CD4-positive, alpha-beta T cell treated with Interleukin-6 at 100 ng/mL for 8 hours (primary cell): Measurements from ENCODE around the gene TSPAN2.
"Not testable (repeated sequence)": the region's sequence is repeated elsewhere in the genome, so short reads cannot be mapped to it uniquely, and the experiment has no call there.

Source experiments
- DNase-seq: peaks from one replicate; pipeline ENCODE4 v3.0.0-alpha.2; 2020; ENCODE audit warnings: mixed read lengths, low spot score

TSPAN2 gene

DNA sequence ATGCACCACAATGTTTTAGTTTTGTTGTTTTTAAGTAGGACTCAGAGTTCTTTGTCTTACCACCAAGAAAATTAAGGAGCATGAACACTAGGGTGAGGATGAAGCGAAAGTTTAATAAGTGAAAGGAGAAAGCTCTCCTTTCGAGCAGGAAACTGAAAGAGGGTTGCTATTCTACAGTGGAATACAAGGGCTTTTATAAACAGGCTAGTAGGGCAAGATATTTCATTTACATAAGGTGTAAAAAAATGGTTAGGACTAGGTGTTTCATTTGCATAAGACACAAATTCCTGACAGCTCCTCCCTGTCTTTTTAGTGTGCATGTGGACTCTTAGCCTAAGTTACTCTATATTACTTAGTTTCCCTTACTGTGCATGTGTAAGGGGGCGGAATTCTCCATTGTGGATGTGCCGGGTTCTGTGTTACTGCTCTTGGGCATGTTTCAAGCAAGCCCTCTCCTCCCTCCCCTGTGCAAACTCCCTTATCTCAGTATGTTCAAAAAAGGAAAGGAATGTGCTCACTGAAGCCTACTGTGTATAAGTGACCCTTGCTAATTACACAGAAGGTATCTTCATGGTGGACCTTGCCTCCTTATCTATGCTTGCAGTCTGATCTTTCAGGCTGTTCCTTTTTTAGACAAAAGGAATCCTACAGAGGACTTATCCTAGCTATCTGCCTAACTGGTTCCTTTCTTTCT lies 52.3 kb downstream of the TSPAN2 start:
- no peak for DNase-seq

DNA sequence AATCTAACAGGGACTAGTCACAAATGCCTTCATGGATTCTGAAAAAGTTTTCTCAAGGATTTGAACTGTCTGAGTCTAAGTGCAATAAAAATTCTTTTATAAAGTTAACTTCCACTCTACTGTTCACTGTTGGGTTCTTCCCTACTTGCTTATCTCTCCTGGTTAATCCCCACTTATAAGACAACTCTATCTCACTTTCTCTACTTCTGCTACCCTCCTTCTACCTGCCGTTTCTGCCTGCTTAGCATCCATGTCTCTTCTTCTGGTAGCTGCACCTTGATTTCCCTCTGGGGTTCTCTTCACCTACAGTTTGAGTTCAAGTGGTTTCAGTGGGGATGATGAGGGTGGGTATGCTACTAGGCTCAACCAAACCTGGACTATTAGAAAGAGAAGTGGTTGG lies 53.7 kb downstream of the TSPAN2 start:
- no peak for DNase-seq

DNA sequence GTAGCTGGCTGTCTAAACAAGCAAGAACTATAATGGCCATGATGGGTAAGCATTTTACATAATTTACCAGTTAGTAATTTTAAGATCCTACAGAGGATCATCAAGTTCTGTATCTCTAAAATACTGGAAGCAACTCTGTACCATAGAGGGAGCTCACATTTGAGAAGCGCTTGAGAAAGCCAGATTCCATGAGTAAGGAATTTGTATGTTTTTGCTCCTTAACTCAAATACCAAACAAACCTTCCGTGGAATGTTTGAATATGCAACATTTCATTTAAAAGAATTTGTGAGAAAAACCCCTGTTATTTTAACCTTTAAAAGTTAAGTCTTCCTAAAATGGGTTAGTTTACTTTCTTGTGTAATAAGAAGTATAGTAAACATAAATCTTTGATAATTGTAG lies 57.7 kb downstream of the TSPAN2 start:
- no peak for DNase-seq

DNA sequence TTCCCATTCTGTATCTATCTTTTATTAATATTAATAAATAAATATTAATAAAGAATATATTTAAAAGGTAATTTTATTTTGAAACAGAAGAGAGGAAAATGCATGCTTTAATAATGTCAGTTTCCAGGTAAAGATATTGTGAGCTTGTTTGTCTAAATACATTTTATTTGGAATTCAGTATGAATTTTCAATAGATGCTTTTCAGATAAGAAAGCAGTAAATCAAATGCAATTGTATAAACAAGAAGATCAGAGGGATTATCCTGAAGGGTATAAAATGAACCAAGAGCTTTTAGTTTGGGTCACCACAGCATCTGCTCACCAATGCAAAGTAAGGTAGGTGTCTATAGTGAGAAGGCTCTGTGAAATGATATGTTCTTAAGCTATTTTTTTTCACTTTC lies 59.8 kb downstream of the TSPAN2 start, which contains the start of gene TSHB:
Gene TSHB, plus strand, starts transcription at position 301 of the 400 bp plus-strand sequence. CDS start 3,537 bp downstream, outside the sequence.
- no peak for DNase-seq

DNA sequence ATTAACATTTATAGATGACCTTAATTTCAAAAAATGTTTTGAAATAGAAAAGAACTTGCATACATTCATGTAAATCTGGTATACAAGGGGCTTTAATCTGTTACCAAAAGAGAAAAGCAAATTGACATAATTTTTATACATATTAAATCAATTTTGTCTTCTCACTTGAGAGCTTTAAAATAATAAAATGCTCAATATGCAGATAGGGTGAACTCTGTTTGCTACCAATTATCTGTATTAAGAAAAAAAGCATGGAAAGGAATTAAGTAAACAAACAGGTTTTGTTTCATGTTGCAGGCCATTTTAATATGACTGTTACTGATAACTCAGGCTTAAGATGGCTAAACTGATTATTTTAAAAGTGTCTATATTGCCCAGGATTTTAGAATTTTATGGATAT lies 65.7 kb downstream of the TSPAN2 start:
- no peak for DNase-seq

DNA sequence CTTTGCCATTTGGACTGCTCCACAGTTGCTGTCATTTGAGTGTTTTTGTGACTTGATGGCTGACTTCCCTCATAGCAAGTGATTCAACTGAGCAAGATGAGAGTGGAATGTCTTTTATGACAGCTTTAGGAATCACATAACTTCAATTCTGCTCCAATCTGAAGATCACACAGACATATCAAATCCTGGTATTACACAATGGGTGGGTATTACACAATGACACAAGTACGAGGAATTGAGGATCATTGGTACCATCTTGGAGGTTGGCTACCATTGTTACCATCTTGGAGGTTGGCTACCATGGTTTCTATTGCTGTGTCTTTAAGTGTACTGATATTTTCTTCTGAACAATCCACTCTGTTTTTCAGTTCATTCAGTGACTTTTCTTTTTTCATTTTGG lies 68.2 kb downstream of the TSPAN2 start:
- DNase-seq, result no peak

DNA sequence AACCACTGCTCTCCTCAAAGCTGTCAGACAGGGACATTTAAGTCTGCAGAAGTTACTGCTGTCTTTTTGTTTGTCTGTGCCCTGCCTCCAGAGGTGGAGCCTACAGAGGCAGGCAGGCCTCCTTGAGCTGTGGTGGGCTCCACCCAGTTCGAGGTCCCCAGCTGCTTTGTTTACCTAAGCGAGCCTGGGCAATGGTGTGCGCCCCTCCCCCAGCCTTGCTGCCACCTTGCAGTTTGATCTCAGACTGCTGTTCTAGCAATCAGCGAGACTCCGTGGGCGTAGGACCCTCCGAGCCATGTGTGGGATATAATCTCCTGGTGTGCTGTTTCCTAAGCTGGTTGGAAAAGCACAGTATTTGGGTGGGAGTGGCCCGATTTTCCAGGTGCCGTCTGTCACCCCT lies 69.8 kb downstream of the TSPAN2 start:
- not testable (repeated sequence) for DNase-seq

DNA sequence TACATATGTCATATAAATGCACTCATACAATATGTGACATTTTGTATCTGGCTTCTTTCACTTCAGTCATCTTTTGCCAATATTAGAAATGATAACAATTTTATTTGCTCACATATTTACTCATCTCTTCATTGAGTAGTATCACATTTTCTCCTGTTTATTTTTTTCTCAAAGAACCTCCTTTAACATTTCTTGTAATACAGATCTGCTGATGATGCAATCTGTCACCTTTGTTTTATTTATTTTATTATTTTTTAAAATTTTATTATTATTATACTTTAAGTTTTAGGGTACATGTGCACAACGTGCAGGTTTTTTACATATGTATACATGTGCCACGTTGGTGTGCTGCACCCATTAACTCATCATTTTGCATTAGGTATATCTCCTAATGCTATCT lies 75.5 kb downstream of the TSPAN2 start:
- no peak for DNase-seq

DNA sequence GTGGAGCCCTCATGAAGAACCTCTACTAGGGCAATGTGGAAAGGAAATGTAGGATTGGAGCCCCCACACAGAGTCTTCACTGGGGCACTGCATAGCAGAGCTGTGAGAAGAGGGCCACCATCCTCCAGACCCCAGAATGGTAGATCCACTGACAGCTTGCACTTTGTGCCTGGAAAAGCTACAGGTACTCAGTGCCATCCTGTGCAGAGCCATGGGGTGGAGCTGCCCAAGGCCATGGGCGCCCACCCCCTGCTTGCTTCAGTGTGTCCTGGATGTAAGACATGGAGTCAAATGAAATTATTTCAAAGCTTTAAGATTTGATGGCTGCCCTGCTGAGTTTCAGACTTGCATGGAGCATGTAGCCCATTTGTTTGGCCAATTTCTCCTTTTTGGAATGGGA lies 76.9 kb downstream of the TSPAN2 start:
- DNase-seq, result no peak

DNA sequence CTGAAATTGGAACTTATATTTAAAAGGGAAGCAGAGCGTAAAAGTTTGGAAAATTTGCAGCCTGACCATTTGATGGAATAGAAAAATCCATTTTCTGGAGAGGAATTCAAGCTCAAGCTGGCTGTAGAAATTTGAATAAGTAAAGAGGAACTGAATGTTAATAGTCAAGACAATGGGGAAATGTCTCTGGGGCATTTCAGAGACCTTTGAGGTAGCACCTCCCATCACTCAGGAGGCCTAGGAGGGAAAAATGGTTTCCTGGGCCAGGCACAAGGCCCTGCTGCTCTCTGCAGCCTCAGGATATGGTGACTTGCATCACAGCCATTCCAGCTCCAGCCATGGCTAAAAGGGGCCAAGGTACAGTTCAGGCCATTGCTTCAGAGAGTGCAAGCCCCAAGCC lies 77.3 kb downstream of the TSPAN2 start:
- no peak for DNase-seq

DNA sequence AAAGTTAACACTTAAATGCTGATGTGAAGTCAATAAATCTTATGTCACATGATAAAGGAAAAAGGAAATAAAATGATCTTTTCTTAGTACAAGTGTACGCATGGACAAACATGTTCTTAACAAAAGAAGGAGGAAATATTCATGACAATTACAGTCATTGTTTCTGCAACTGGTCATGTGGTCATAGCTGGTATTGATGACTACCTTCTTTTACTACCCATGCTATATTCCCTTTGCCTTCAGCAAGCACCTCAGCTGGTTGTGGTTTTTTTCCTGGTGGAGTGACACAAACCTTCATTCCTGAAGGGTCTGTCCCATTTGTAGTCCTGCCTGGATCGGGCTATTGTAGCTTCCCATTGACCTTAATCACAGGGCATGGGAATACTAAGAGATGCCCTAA lies 83.1 kb downstream of the TSPAN2 start:
- no peak for DNase-seq
